Gastroesophageal sphincter (tissue), 4 donors: ENCODE measurements around the gene TP53BP1. TPM values are rescaled to one million over a fixed set of nuclear protein-coding genes. Genes with fewer than 3 reads are reported as not detected.

Experiments used
- ATAC-seq: fragments of 150-250 bp; one replicate; pipeline ENCODE4 v1.9.1; 2016; ENCODE audit warnings: mild to moderate bottlenecking, moderate library complexity
- H3K27ac ChIP-seq, 4 donors: fragments of 200-600 bp; sonication (generic) in 3 of 4; 1 replicate in 3 of 4; 2 replicates in 1 of 4; pipeline ENCODE4 v1.5.1; 2016 to 2019
- H3K27me3 ChIP-seq: fragments of 200-600 bp; sonication (generic); one replicate; pipeline ENCODE4 v1.5.1; 2019
- H3K36me3 ChIP-seq, 2 donors: fragments of 200-600 bp; sonication (generic); one replicate each; pipeline ENCODE4 v1.5.1; 2019; ENCODE audit warnings: control low read depth in 1 of 2
- H3K4me1 ChIP-seq, 3 donors: fragments of 200-600 bp; sonication (generic); 1 replicate in 2 of 3; 2 replicates in 1 of 3; pipeline ENCODE4 v1.5.1; 2016 to 2019; ENCODE audit warnings: control low read depth in 2 of 3
- H3K4me3 ChIP-seq, 2 donors: fragments of 200-600 bp; sonication (generic); one replicate each; pipeline ENCODE4 v1.5.1; 2019; ENCODE audit warnings: mild to moderate bottlenecking in 1 of 2, moderate library complexity in 1 of 2
- H3K9me3 ChIP-seq, 3 donors: fragments of 200-600 bp; sonication (generic); one replicate each; pipeline ENCODE4 v1.5.1; 2017 to 2019; ENCODE audit warnings: control low read depth in 2 of 3
- CTCF ChIP-seq, 4 experiments: fragments of 200-600 bp in 2 of 4; fragments of 450-650 bp in 2 of 4; sonication (generic) in 1 of 4; IDR thresholded peaks; one replicate each; pipeline ENCODE4 v1.5.1; 2017 to 2019; ENCODE audit warnings: antibody characterized with exemption in 4 of 4, mild to moderate bottlenecking in 2 of 4, moderate library complexity in 2 of 4
- EP300 ChIP-seq: sonication (generic); formaldehyde crosslinking; IDR thresholded peaks from one replicate; pipeline ENCODE4 v1.6.1; 2017; ENCODE audit warnings: antibody characterized with exemption, mild to moderate bottlenecking
- POLR2A ChIP-seq, 2 donors: fragments of 450-650 bp; IDR thresholded peaks; one replicate each; pipeline ENCODE4 v1.6.1; 2017; ENCODE audit warnings: antibody characterized with exemption in 2 of 2, mild to moderate bottlenecking in 2 of 2, moderate library complexity in 1 of 2
- POLR2AphosphoS5 ChIP-seq: sonication (generic); formaldehyde crosslinking; IDR thresholded peaks from one replicate; pipeline ENCODE4 v1.6.1; 2017; ENCODE audit warnings: antibody characterized with exemption
- WGBS, 2 donors: methylation state at CpG; one replicate each; pipeline ENCODE4 v1.1.5; 2018; ENCODE audit warnings: low coverage in 1 of 2; 5-methylcytosine and 5-hydroxymethylcytosine counted together
- total RNA-seq, 4 donors: library from RNA; depleted of rRNA; stranded (reverse); fragments of >200 nt; gene quantifications; one replicate each; pipeline ENCODE4 v1.1.0, GENCODE V29; 2016

TP53BP1 gene
- total RNA-seq, 4 donors from 2014 or later = 21.8 to 40.2 (median 33.5) TPM

GRCh38 chr15:43492266-43492665 is 690 bp downstream of the TP53BP1 start:
- Histone ChIP-seq H3K4me1 (peaks cover 0 to 42% (median 3%) of the 10 kb centered on the region in 3 donors), H3K27me3 (no peaks in the 10 kb centered on the region), H3K36me3 (peaks cover 0 to 22% of the 10 kb centered on the region in 2 donors), H3K9me3 (no peaks in the 10 kb centered on the region), H3K4me3 (peak overlapping the region; percentile 87), H3K27ac (peak overlapping the region; percentile 26 to 93 (median 90))
- TF ChIP-seq POLR2AphosphoS5 (no peak), CTCF (IDR thresholded peaks at IDR 0.05) (no peak), POLR2A (IDR thresholded peaks at IDR 0.05) (no peak), EP300 (no peak)
- no peak for ATAC-seq
- 5 to 13% methylated on average over 4 to 7 of the region's 7 CpGs for WGBS, 2 donors

GRCh38 chr15:43489191-43489590 is 3.8 kb downstream of the TP53BP1 start:
- no peak for ATAC-seq

DNA sequence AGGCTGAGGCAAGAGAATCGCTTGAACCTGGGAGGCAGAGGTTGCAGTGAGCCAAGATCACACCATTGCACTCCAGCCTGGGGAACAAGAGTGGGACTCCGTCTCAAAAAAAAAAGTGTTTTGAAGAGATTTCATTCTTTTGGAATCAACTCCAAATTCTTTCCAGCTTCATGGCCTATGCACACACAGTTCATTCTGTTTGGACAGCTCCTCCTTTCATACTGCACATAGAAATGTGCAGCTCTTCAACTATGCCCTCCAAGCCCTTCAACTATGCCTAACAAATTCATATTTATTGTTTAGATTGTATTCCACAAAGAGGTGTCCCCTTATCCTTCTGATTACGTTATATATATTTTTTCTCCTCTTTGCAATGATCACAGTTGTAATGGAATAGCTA is 4.2 kb downstream of the TP53BP1 start:
- Histone ChIP-seq H3K4me3 (no peak overlapping the region), H3K36me3 (peaks cover 0 to 40% of the 10 kb centered on the region in 2 donors), H3K4me1 (peaks cover 0 to 44% (median 3%) of the 10 kb centered on the region in 3 donors), H3K27me3 (no peaks in the 10 kb centered on the region), H3K27ac (no peak overlapping the region), H3K9me3 (no peaks in the 10 kb centered on the region)
- no peak for TF ChIP-seq CTCF (IDR thresholded peaks at IDR 0.05)
- 68 to 80% methylated on average over 2 to 3 of the region's 3 CpGs for WGBS, 2 donors
- ATAC-seq = no peak

More at GRCh38 chr15:43489191-43489590, 3.8 kb downstream of the TP53BP1 start:
- TF ChIP-seq POLR2AphosphoS5 = no peak
- TF ChIP-seq POLR2A (IDR thresholded peaks at IDR 0.05) = no peak
- no peak for TF ChIP-seq EP300
- no peak for TF ChIP-seq CTCF (IDR thresholded peaks at IDR 0.05)
- 11% methylated on average over 1 of the region's 1 CpG; no CpG with 5 or more reads in 1 of the 2 donors for WGBS, 2 donors
- no peak overlapping the region for H3K4me3 ChIP-seq
- no peak overlapping the region for H3K27ac ChIP-seq
- H3K4me1 ChIP-seq = peaks cover 0 to 42% (median 3%) of the 10 kb centered on the region in 3 donors
- peaks cover 0 to 40% of the 10 kb centered on the region in 2 donors for H3K36me3 ChIP-seq
- no peaks in the 10 kb centered on the region for H3K27me3 ChIP-seq
- H3K9me3 ChIP-seq = no peaks in the 10 kb centered on the region

DNA sequence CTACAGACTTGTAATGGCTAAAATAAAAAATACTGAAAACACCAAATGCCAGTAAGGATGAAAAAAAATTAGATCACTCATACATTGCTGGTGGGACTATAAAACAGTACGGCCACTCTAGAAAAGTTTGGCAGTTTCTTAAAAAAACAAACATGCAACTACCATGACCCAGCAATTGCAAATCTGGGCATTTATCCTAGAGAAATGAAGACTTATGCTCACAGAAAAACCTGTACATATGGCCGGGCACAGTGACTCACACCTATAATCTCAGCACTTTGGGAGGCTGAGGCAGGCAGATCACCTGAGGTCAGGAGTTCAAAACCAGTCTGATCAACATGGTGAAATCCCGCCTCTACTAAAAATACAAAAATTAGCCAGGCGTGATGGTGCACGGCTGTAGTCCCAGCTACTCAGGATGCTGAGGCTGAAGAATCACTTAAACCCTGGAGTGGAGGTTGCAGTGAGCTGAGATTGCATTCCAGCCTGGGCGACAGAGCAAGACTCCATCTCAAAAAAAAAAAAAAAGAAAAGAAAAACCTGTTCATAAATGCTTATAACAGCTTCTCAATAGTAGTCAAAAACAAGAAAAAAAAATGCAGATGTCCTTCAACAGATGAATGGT is 5.6 kb downstream of the TP53BP1 start:
- Histone ChIP-seq H3K4me1 (peaks cover 0 to 41% (median 0%) of the 10 kb centered on the region in 3 donors), H3K27me3 (no peaks in the 10 kb centered on the region), H3K9me3 (no peaks in the 10 kb centered on the region), H3K4me3 (no peak overlapping the region), H3K27ac (no peak overlapping the region), H3K36me3 (peaks cover 0 to 45% of the 10 kb centered on the region in 2 donors)
- no peak for ATAC-seq
- TF ChIP-seq POLR2AphosphoS5 (no peak), POLR2A (IDR thresholded peaks at IDR 0.05) (no peak), EP300 (no peak), CTCF (IDR thresholded peaks at IDR 0.05) (no peak)
- WGBS, 2 donors = 86 to 93% methylated on average over 1 to 6 of the region's 6 CpGs

- Histone ChIP-seq H3K27ac (no peak overlapping the region), H3K36me3 (peaks cover 0 to 66% of the 10 kb centered on the region in 2 donors), H3K4me1 (peaks cover 0 to 17% (median 0%) of the 10 kb centered on the region in 3 donors), H3K4me3 (no peak overlapping the region), H3K9me3 (no peaks in the 10 kb centered on the region), H3K27me3 (no peaks in the 10 kb centered on the region)
- TF ChIP-seq CTCF (IDR thresholded peaks at IDR 0.05) (no peak), POLR2AphosphoS5 (no peak), EP300 (no peak), POLR2A (IDR thresholded peaks at IDR 0.05) (no peak)
- ATAC-seq = no peak
- WGBS, 2 donors = 80 to 90% methylated on average over 1 to 2 of the region's 2 CpGs
These were observed 8.5 kb downstream of the TP53BP1 start for GRCh38 chr15:43484455-43484854.
